Activated naive CD4-positive, alpha-beta T cell treated with Interleukin-2 at 50 U/mL for 16 hours (primary cell): ENCODE measurements around the gene ARFGEF2.

Experiments used
- DNase-seq: peaks from one replicate; pipeline ENCODE4 v3.0.0-alpha.2; 2020

Gene ARFGEF2

GRCh38 chr20:48899881-48900280 lies 21.6 kb upstream of the ARFGEF2 start:
- DNase-seq = no peak

GRCh38 chr20:48901326-48901725 lies 20.2 kb upstream of the ARFGEF2 start:
- no peak for DNase-seq

GRCh38 chr20:48903705-48904104 lies 17.8 kb upstream of the ARFGEF2 start:
- no peak for DNase-seq

- DNase-seq = peak; percentile 73
These were observed 16.8 kb upstream of the ARFGEF2 start for GRCh38 chr20:48904566-48905296.

GRCh38 chr20:48905297-48905647 lies 16.2 kb upstream of the ARFGEF2 start:
- DNase-seq = no peak

- no peak for DNase-seq
These were observed 15.2 kb upstream of the ARFGEF2 start for GRCh38 chr20:48906221-48906877.

GRCh38 chr20:48908656-48909319 lies 12.7 kb upstream of the ARFGEF2 start:
- DNase-seq = no peak

- DNase-seq = no peak
These were observed 11.6 kb upstream of the ARFGEF2 start for GRCh38 chr20:48909910-48910309.

- DNase-seq = no peak
These were observed 11.1 kb upstream of the ARFGEF2 start for GRCh38 chr20:48910347-48910781.

GRCh38 chr20:48912065-48912464 lies 9.4 kb upstream of the ARFGEF2 start:
- no peak for DNase-seq

GRCh38 chr20:48916699-48917098 lies 4.8 kb upstream of the ARFGEF2 start:
- no peak for DNase-seq

GRCh38 chr20:48919336-48919881 lies 2.1 kb upstream of the ARFGEF2 start:
- no peak for DNase-seq

GRCh38 chr20:48919882-48920526 lies 1.5 kb upstream of the ARFGEF2 start:
- no peak for DNase-seq

- no peak for DNase-seq
These were observed 864 bp upstream of the ARFGEF2 start for GRCh38 chr20:48920527-48921167.

- no peak for DNase-seq
These were observed 641 bp downstream of the ARFGEF2 start for GRCh38 chr20:48921883-48922820.

GRCh38 chr20:48923149-48923718 lies 1.7 kb downstream of the ARFGEF2 start:
- no peak for DNase-seq

GRCh38 chr20:48924756-48925109 lies 3.2 kb downstream of the ARFGEF2 start:
- DNase-seq = no peak

- DNase-seq = no peak
These were observed 4.8 kb downstream of the ARFGEF2 start for GRCh38 chr20:48926267-48926666.

- no peak for DNase-seq
These were observed 5.3 kb downstream of the ARFGEF2 start for GRCh38 chr20:48926821-48927220.

GRCh38 chr20:48928832-48929725 lies 7.6 kb downstream of the ARFGEF2 start:
- DNase-seq = no peak
